SK-MEL-5 (cell line): ENCODE data around the gene IL6R. TPM values are rescaled to one million over a fixed set of nuclear protein-coding genes. Genes with fewer than 3 reads are reported as not detected.

Experiments
- DNase-seq: peaks from one replicate; pipeline ENCODE4 v3.0.0-alpha.2; 2016; ENCODE audit warnings: low read depth, low spot score
- in situ Hi-C: cut with HindIII; loops from 2 replicates; pipeline ENCODE4 v1.10.0; 2016; ENCODE audit warnings: low sequenced_read_pairs, high pct_unique_total_duplicates, low pct_unique_long_range_greater_than_20kb
- total RNA-seq: library from RNA; depleted of rRNA; stranded (reverse); fragments of >200 nt; shearing (Covaris generic); gene quantifications from 2 replicates; pipeline ENCODE4 v1.2.3, GENCODE V29; 2014; rRNA removed

The IL6R gene
- total RNA-seq, 1 experiment from 2014 or later, result 449 TPM

- no peak for DNase-seq
- in situ Hi-C loops, result no loop called here
These were observed 109.0 kb downstream of the IL6R start for GRCh38 chr1:154514066-154514553.

DNA sequence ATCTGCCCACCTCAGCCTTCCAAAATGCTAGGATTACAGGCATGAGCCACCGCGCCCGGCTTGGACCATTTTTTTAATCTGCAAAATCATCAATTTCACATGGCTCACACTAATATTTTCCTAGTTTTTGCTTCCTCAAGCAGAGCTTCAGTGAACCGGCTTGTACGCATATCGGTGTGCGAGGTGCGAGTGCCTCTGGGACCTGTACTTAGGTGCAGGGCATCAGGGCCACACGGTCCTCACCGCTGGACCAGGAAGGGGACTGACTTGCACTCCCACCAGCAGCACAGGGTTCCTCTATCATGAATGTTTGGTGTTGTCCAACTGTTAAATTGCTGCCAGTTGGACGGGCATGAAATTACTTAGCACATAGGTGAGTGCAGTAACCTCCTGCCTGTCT, 112.5 kb downstream of the IL6R start:
- in situ Hi-C loops, result no loop called here
- DNase-seq, result no peak

Other genes with a start within 250 kb of the IL6R start
- gene TPM3, start 213.2 kb upstream of the IL6R start, total RNA-seq, result 706 and 766 TPM in 2 replicates
- gene CFAP141, start 199.0 kb upstream of the IL6R start, total RNA-seq, result not detected in 2 replicates
- 161 and 180 TPM in 2 replicates for gene UBAP2L, start 184.4 kb upstream of the IL6R start, total RNA-seq
- 320 and 364 TPM in 2 replicates for gene HAX1, start 132.7 kb upstream of the IL6R start, total RNA-seq
- not detected in 2 replicates for gene AQP10, start 84.2 kb upstream of the IL6R start, total RNA-seq
- gene ATP8B2, start 79.8 kb upstream of the IL6R start, total RNA-seq, result 79.2 and 93.6 TPM in 2 replicates
- gene TDRD10, start 96.9 kb downstream of the IL6R start, total RNA-seq, result not detected in 2 replicates
- 0.03 and 0.11 TPM in 2 replicates for gene SHE, start 97.1 kb downstream of the IL6R start, total RNA-seq
- 131 and 147 TPM in 2 replicates for gene UBE2Q1, start 153.3 kb downstream of the IL6R start, total RNA-seq
- 0.82 and 1.5 TPM in 2 replicates for gene CHRNB2, start 162.4 kb downstream of the IL6R start, total RNA-seq
- 184 TPM in 2 replicates for gene ADAR, start 202.8 kb downstream of the IL6R start, total RNA-seq